Stimulated activated memory B cell treated with anti-CD40 and anti-IgM and Interleukin-4, amounts not matched to agents 10 μg/mL and 1 μg/mL and 100 μg/mL, for 72 hours (primary cell): ENCODE data around the gene ALS2.

ENCODE experiments used
- ATAC-seq: fragments of 150-1000 bp; cut with Tn5 transposase; 2 replicates; pipeline ENCODE4 v1.10.0; 2021
- H3K27ac Mint-ChIP-seq: one replicate; pipeline ENCODE4 v1.8.0; 2022; ENCODE audit warnings: mild to moderate bottlenecking, mixed read lengths
- H3K27me3 Mint-ChIP-seq: one replicate; pipeline ENCODE4 v1.8.0; 2022; ENCODE audit warnings: mixed read lengths
- H3K36me3 Mint-ChIP-seq: one replicate; pipeline ENCODE4 v1.8.0; 2022; ENCODE audit warnings: mixed read lengths
- H3K4me1 Mint-ChIP-seq: one replicate; pipeline ENCODE4 v1.8.0; 2022; ENCODE audit warnings: mixed read lengths
- H3K4me3 Mint-ChIP-seq: one replicate; pipeline ENCODE4 v1.8.0; 2022; ENCODE audit warnings: mild to moderate bottlenecking, moderate library complexity, mixed read lengths
- H3K9me3 Mint-ChIP-seq: one replicate; pipeline ENCODE4 v1.8.0; 2022; ENCODE audit warnings: mixed read lengths

The ALS2 gene

GRCh38 chr2:201653221-201653620 lies 127.5 kb downstream of the ALS2 start:
- H3K4me1 Mint-ChIP-seq, result no peaks in the 10 kb centered on the region
- H3K4me3 Mint-ChIP-seq, result no peak overlapping the region
- ATAC-seq, result no peak
- peaks cover 34% of the 10 kb centered on the region for H3K27me3 Mint-ChIP-seq
- H3K9me3 Mint-ChIP-seq, result no peaks in the 10 kb centered on the region
- no peaks in the 10 kb centered on the region for H3K36me3 Mint-ChIP-seq
- no peak overlapping the region for H3K27ac Mint-ChIP-seq
